ENCODE results near the gene SORBS1. TPM values are rescaled to one million over a fixed set of nuclear protein-coding genes. Genes with fewer than 3 reads are reported as not detected.

Gene SORBS1
- total and polyA plus RNA-seq, 2 of the 13 experiments (the other 11 are each of a cell fraction or from before 2014, with no cell fraction given) = 16.8 to 39.8 TPM

DNA sequence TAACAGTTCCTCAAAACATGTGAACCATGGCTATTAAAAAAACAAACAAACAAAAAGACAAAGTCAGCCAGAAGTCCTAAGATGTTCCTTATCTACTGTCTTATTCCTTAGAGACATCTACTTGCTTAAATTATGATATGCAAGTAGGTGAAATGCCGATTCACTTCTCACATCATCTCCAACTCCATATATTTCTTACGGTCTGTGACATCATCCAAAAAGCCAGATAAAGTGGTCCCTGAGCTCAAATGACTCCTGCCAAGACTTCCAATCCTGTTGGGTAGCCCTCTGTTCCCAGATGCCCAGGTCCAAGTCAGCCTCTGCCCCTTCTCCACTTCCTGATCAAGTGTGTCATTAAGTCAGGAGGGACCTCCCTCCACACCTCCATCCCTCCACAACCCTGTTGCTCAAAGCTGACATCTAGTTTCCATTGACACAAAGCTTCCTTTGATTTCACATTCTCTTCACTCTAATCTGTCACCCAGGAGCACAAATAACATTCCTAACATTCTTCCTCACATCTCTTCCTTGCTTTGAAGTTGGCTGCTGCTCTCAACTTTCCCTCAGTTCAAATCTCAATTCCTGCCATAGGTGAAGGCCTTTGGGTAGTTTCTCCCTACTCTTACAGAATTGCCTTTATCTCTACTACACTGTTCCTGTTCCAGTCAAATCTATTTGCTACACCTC lies 214.3 kb downstream of the SORBS1 start (continued):
- TF ChIP-seq, protein P1, sequence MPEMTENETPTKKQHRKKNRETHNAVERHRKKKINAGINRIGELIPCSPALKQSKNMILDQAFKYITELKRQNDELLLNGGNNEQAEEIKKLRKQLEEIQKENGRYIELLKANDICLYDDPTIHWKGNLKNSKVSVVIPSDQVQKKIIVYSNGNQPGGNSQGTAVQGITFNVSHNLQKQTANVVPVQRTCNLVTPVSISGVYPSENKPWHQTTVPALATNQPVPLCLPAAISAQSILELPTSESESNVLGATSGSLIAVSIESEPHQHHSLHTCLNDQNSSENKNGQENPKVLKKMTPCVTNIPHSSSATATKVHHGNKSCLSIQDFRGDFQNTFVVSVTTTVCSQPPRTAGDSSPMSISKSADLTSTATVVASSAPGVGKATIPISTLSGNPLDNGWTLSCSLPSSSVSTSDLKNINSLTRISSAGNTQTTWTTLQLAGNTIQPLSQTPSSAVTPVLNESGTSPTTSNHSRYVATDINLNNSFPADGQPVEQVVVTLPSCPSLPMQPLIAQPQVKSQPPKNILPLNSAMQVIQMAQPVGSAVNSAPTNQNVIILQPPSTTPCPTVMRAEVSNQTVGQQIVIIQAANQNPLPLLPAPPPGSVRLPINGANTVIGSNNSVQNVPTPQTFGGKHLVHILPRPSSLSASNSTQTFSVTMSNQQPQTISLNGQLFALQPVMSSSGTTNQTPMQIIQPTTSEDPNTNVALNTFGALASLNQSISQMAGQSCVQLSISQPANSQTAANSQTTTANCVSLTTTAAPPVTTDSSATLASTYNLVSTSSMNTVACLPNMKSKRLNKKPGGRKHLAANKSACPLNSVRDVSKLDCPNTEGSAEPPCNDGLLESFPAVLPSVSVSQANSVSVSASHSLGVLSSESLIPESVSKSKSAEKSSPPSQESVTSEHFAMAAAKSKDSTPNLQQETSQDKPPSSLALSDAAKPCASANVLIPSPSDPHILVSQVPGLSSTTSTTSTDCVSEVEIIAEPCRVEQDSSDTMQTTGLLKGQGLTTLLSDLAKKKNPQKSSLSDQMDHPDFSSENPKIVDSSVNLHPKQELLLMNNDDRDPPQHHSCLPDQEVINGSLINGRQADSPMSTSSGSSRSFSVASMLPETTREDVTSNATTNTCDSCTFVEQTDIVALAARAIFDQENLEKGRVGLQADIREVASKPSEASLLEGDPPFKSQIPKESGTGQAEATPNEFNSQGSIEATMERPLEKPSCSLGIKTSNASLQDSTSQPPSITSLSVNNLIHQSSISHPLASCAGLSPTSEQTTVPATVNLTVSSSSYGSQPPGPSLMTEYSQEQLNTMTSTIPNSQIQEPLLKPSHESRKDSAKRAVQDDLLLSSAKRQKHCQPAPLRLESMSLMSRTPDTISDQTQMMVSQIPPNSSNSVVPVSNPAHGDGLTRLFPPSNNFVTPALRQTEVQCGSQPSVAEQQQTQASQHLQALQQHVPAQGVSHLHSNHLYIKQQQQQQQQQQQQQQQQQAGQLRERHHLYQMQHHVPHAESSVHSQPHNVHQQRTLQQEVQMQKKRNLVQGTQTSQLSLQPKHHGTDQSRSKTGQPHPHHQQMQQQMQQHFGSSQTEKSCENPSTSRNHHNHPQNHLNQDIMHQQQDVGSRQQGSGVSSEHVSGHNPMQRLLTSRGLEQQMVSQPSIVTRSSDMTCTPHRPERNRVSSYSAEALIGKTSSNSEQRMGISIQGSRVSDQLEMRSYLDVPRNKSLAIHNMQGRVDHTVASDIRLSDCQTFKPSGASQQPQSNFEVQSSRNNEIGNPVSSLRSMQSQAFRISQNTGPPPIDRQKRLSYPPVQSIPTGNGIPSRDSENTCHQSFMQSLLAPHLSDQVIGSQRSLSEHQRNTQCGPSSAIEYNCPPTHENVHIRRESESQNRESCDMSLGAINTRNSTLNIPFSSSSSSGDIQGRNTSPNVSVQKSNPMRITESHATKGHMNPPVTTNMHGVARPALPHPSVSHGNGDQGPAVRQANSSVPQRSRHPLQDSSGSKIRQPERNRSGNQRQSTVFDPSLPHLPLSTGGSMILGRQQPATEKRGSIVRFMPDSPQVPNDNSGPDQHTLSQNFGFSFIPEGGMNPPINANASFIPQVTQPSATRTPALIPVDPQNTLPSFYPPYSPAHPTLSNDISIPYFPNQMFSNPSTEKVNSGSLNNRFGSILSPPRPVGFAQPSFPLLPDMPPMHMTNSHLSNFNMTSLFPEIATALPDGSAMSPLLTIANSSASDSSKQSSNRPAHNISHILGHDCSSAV (CRISPR knock-in tag; IDR thresholded peaks at IDR 0.05; ENCODE audit: borderline replicate concordance) = no peak
- TF ChIP-seq ZNF768 (CRISPR knock-in tag; IDR thresholded peaks at IDR 0.05) (no peak), ZNF496 (CRISPR knock-in tag; IDR thresholded peaks at IDR 0.05; ENCODE audit: insufficient replicate concordance) (no peak), HNRNPUL1 (IDR thresholded peaks at IDR 0.05; ENCODE audit: low read depth, low read length) (no peak), SMAD1 (CRISPR knock-in tag; IDR thresholded peaks at IDR 0.05; ENCODE audit: borderline replicate concordance, low read depth) (no peak), ZNF547 (CRISPR knock-in tag; IDR thresholded peaks at IDR 0.05) (no peak), SP2 (CRISPR knock-in tag; IDR thresholded peaks at IDR 0.05) (no peak), FOXP1 (IDR thresholded peaks at IDR 0.05) (peak; percentile 76), FOXP1 (CRISPR knock-in tag; IDR thresholded peaks at IDR 0.05) (peak; percentile 73; the same call in 1 of the 2 replicates), CHD2 (IDR thresholded peaks at IDR 0.05; ENCODE audit: low read depth, low read length) (no peak)
- TF ChIP-seq, protein P2, sequence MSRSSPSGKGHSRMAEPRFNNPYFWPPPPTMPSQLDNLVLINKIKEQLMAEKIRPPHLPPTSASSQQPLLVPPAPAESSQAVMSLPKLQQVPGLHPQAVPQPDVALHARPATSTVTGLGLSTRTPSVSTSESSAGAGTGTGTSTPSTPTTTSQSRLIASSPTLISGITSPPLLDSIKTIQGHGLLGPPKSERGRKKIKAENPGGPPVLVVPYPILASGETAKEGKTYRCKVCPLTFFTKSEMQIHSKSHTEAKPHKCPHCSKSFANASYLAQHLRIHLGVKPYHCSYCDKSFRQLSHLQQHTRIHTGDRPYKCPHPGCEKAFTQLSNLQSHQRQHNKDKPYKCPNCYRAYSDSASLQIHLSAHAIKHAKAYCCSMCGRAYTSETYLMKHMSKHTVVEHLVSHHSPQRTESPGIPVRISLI (CRISPR knock-in tag; IDR thresholded peaks at IDR 0.05; ENCODE audit: borderline replicate concordance) = peak; percentile 94
- TF ChIP-seq, protein P3, sequence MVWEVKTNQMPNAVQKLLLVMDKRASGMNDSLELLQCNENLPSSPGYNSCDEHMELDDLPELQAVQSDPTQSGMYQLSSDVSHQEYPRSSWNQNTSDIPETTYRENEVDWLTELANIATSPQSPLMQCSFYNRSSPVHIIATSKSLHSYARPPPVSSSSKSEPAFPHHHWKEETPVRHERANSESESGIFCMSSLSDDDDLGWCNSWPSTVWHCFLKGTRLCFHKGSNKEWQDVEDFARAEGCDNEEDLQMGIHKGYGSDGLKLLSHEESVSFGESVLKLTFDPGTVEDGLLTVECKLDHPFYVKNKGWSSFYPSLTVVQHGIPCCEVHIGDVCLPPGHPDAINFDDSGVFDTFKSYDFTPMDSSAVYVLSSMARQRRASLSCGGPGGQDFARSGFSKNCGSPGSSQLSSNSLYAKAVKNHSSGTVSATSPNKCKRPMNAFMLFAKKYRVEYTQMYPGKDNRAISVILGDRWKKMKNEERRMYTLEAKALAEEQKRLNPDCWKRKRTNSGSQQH (CRISPR knock-in tag; IDR thresholded peaks at IDR 0.05; ENCODE audit: low read depth) = no peak
- TF ChIP-seq, protein P4, sequence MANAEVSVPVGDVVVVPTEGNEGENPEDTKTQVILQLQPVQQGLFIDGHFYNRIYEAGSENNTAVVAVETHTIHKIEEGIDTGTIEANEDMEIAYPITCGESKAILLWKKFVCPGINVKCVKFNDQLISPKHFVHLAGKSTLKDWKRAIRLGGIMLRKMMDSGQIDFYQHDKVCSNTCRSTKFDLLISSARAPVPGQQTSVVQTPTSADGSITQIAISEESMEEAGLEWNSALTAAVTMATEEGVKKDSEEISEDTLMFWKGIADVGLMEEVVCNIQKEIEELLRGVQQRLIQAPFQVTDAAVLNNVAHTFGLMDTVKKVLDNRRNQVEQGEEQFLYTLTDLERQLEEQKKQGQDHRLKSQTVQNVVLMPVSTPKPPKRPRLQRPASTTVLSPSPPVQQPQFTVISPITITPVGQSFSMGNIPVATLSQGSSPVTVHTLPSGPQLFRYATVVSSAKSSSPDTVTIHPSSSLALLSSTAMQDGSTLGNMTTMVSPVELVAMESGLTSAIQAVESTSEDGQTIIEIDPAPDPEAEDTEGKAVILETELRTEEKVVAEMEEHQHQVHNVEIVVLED (CRISPR knock-in tag; IDR thresholded peaks at IDR 0.05; ENCODE audit: borderline replicate concordance) = no peak
